Mucosa of gallbladder (tissue), 1 donor: ENCODE results near the gene JAG2. TPM values are rescaled to one million over a fixed set of nuclear protein-coding genes. Genes with fewer than 3 reads are reported as not detected.
"Not testable (repeated sequence)": the region's sequence is repeated elsewhere in the genome, so short reads cannot be mapped to it uniquely, and the experiment has no call there.

Experiments
- DNase-seq: peaks from one replicate; pipeline ENCODE4 v3.0.0-alpha.2; 2020; ENCODE audit warnings: low spot score
- total RNA-seq: library from RNA; stranded (reverse); gene quantifications from one replicate; pipeline ENCODE4 v1.2.1, GENCODE V29; 2021
- donor health status: DM: no; HTN: no; CAD: no.

The JAG2 gene
- total RNA-seq, 1 donor from 2014 or later: 12.7 TPM

DNA sequence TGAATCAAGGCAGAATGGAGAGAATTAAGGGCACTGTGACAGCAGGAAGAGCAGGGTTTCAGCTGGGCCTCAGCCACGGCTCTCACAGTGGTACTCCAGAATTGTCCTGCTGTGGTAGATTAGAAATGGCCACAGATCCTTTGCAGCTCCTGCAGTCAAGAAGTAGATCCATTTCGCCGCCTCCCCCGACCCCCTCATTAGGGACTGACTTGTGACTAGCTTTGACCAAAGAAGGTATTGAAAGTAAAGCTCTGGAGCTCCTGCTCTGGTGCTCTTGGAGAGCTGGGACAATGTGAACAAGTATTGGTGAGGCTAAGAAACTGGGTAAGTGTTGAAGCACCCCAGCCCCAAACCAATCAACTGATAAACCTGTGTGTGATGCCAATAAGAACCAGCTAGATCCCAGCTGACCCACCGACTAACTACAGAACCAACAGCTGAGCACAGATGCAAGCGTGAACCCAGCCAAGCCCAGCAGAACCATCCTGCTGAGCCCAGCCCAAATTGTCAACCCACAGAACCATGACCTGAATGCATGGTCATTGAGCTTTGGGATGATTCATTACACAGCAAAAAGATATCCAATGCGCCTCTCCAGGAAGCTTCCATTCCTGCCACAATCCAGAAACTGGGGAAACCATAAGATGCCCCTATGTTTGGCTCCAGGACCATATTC lies 50.7 kb downstream of the JAG2 start:
- no peak for DNase-seq

DNA sequence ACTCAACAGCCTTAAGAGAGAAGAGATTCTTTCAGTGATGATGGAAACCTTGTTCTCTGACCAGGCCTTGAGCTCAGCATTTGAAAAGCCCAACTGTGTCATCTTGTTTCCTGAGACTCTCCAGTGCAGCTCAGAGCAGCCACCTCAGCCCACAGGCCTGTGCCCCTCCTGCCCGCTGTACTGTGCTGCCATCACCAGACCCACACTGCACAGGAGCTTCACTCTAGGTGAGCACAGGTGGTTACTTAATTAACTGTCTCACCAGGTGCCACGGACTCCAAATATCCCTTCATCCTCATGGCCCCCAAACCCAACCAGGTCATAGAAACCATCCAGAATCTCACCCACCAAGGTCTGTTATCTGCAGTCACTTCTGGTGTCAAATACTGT lies 51.3 kb downstream of the JAG2 start:
- DNase-seq: no peak

- no peak for DNase-seq
These were observed 51.9 kb downstream of the JAG2 start for GRCh38 chr14:105116451-105117256.

- DNase-seq: not testable (repeated sequence)
These were observed 59.3 kb downstream of the JAG2 start for GRCh38 chr14:105109243-105109642.

DNA sequence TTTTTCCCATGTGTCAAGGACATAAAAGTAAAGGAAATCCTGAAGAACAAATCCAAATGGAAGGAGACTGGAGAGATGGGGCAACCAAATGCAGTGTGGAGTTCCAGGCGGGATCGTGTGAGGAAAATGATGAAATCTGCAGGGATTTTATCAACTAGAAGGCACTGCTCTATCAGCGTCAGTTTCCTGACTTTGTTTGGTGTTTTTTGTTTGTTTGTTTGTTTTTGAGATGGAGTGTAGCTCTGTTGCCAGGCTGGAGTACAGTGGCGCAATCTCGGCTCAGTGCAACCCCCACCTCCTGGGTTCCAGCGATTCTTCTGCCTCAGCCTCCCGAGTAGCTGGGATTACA lies 60.1 kb downstream of the JAG2 start:
- no peak for DNase-seq

- no peak for DNase-seq
These were observed 60.6 kb downstream of the JAG2 start for GRCh38 chr14:105107781-105108515.

DNA sequence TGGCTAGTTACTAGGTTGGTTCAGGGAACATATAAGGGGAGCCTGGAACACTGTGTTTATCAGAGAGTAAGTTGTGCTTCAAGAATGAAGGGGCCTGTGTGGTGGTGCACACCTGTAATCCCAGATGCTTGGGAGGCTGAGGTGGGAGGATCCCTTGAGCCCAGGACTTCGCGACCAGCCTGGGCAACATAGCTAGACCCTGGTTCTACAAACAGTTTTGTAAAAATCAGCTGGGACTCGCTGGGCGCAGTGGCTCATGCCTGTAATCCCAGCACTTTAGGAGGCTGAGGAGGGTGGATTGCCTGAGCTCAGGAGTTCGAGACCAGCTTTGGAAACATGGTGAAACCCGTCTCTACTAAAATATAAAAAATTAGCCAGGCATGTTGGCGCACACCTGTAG lies 61.2 kb downstream of the JAG2 start:
- no peak for DNase-seq

DNA sequence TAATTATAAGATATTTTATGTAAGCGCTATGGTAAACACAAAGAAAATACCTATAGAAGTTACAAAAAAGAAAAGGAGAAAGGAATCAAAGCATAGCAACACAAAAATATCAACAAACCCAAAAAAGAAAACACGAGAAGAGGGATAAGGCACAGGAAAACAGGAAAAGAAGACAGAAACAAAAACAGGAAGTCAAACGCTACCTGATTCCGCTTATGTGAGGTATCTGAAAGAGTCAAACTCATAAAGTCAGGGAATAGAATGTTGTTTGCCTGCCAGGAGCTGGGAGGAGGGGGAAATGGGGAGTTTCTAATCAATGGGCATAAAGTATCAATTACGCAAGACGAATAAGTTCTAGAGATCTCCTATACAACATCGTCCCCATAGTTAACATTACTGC lies 63.4 kb downstream of the JAG2 start:
- no peak for DNase-seq

DNA sequence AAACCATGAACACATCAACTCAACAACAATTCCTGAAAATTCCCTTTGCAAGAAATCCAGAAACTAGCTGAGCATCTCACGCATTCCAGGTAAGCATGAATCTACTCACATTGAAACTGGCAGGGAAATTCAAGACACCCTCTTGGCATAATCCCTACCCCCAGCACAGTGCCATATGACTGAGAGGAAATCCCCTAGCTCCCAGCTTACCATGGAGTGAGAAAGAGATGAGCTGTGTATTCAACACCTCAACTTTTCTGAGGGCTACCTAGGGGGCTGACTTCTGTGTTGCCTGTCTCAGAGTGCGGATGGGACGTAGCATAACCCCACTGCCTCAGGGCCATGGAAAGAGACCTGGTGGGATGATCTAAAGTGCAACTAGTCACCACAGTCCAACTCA lies 65.7 kb downstream of the JAG2 start:
- no peak for DNase-seq

GRCh38 chr14:105102361-105102870 lies 66.2 kb downstream of the JAG2 start:
- DNase-seq: no peak

GRCh38 chr14:105100910-105101309 lies 67.7 kb downstream of the JAG2 start:
- DNase-seq: no peak

- DNase-seq: no peak
These were observed 68.8 kb downstream of the JAG2 start for GRCh38 chr14:105099778-105100177.

DNA sequence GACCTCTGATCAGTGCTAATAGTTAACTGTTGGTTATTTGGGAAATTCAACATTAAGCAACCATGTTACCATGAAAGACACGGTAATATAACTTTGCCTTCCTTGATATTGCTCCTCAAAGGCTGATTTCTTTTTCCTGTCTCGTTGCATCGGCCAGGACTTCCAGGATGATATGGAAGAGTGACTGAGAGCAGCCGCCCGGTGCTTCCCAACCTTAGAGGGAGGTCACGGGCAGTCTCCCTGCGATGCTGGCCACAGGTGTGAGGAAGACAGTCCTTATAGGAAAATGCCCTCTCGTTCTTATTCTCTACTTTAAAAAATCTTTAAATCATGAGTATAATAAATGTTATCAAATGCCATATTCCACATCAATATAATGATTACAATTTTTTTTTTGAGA lies 70.3 kb downstream of the JAG2 start:
- DNase-seq: no peak

DNA sequence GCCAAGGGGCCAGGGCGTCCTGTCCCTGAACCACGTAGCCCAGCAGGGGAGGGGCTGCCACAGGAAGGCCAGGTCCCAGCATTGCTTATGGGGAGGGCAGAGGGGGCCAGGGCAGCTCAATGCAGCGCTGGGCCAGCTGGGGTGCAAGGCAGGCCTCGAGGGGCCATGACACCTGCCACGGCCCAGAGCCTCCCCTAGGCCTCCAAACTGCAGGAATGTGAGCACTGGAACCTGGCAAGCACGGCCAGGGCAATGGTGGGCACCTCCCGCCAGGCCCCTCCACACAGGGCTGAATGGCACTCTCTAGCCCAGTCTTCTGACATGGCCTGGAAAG lies 70.8 kb downstream of the JAG2 start:
- DNase-seq: no peak

GRCh38 chr14:105096206-105096875 lies 72.2 kb downstream of the JAG2 start:
- DNase-seq: no peak

DNA sequence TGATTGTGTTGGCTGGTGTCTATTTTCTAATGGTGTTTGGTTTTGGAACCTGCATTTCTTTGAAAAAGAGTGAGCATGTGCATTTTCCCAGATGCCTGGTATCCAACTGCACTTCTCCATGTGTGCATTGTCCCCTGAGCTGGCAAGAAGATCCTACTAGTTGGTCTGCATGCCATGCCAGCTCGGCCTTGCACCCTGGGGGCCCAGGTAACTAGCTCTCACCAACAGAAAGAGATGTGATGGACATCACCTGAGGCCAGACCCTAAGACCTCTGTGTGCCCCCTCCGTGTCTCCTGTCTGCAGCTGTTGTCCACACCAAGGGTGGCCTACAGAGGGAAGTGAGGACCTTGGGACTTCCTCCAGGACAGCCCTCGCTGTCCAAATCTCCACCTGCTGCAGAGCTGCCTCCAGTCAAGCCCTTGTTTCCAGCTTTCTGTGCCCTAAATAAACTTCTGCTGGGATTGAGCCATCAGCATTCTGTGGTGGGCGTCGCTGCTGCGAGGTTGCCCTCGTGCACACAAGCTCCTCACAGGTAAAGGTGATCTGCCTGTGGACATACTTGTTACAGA lies 73.3 kb downstream of the JAG2 start:
- no peak for DNase-seq

DNA sequence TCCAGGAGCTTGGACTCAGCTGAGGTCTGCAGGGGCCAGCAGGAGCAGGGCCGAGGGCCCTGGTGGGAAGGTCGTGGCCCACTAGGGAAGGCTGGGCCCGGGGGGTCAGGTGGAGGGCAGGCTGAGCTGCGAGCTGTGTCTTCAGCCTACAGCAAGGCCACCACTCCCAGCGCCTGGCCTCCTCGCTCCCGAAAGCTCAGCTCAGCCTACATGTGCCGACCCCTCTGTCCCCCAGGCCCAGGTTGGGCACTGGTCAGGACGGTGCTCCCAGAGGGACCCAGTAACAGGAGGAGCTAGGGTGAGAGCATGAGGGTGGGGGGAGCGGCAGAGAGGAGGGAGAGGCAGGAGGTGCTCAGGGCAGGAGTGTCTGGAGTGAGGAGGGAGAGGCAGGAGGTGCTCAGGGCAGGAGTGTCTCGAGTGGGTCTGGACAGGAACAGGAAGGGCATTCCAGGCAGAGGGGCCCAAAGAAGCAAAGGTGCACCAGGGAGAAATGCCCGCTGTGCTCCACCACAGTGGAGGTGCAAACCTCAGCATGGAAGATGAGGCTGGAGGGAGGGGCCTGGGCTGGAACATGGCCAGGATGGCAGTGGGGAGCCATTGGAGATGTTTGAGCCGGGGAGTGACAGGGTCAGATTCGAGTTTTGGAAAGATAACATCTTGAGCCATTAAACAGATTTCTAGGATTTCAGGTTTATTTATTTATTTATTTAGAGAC lies 74.2 kb downstream of the JAG2 start:
- DNase-seq: no peak

DNA sequence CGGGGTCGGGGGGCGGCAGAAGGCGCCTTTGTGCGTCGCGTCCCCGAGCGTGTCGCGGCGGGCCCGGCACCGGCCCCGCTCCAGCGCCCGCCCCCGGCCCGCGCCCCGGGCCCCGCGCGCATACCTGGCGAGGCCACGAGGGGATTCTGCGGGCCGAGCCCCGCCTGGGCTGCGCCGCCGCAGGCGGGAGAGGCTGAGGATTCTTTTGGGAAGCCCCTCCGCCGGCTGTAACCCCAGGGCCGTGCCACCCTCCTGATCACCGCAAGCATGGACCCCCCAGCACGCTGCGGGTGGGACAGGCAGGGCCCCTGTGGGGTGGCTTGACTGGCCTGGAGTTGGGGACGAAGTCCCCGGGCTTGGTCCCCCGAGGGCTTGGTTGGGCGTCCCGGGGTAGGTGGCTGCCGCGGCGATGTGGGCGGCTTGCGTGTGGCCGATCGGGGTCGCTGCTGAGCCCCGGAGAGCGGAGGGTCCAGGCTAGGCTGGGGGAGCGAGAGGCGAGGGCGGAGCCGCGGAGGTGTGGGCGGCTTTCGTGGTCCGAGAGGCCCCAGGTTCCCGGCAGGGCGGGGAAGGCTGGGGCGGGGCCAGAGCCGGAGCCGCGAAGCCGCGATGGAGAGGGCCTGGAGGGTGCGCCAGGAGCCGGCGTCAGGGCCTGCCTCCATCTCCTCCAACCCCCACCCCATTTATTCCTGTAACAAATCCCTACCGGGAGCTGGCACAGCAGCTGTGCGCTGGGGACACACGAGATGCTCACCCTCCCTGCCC lies 75.0 kb downstream of the JAG2 start:
- DNase-seq: peak; percentile 55

DNA sequence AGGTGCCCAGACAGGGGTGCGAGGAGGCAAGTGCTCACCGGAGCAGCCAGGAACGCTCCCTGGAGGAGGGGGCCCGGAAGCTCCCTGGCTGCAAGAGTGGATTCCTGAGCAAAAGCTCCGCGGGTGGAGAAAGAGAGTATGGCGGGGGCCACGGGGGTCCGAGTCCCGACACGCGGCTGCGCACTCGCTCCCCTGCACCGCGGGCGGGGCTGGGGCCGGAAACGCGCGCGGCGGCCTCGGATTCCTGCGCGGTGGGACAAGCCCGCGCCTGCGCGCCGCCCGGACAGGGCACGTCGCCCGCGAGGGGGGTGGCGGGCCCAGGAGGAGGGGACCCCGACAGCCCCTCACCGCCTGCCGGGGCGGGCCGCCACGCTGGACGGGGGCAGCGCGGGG lies 75.5 kb downstream of the JAG2 start:
- peak; percentile 47 for DNase-seq
